Measurements from ENCODE around the gene SRSF4. TPM values are rescaled to one million over a fixed set of nuclear protein-coding genes. Genes with fewer than 3 reads are reported as not detected.
A peak's percentile ranks its signal among the peaks of the same experiment; 100 is the strongest.
"Not testable (repeated sequence)": the region's sequence is repeated elsewhere in the genome, so short reads cannot be mapped to it uniquely, and the experiment has no call there.

SRSF4 gene
- total and polyA plus RNA-seq, 2 donors (not counting 3 experiments of a cell fraction or from before 2014, with no cell fraction given): 45.6 to 108 TPM

DNA sequence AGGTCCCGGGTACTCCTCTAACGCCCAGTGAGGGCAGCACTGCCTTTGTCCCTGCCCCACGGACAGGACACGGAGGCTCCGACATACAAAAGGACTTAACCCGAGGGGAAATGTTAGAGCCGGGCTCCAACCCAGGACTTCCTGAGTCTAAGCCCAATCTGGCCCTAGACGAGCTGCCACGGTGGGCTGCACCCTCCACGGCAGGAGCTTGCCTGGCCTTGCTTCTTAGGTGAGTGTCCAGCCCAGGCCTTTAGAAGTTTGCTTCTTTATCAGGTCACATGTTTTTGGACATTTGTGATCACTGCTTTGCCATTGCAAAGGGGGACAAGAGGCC is 47.0 kb downstream of the SRSF4 start:
- no peak for DNase-seq (ENCODE audit: low read depth, low spot score)
- no peaks in the 10 kb centered on the region for H3K79me2 ChIP-seq (ENCODE audit: control insufficient read depth, insufficient read depth, low read length)
- ChIA-PET POLR2A (interaction anchor here (1.0 kb wide), 1 partner anchor 47 kb away, joined by 3 read pairs; the partner anchor contains the start of gene SRSF4), CTCF (interaction anchor here (0.6 to 0.9 kb wide), 2 partner anchors 10 to 15 kb away, joined by 3 to 5 read pairs; no protein-coding TSS in a partner anchor)
- peak overlapping the region; percentile 29 for H2AFZ ChIP-seq (ENCODE audit: low read depth, low read length)
- FAIRE-seq: no peak
- no TSS peak for BruUV-seq (replicated peaks)
- no peak overlapping the region for H3K27ac ChIP-seq (ENCODE audit: insufficient read depth, low read depth, low read length)
- no peaks in the 10 kb centered on the region for H3K9me3 ChIP-seq (replicated peaks; ENCODE audit: control insufficient read depth, insufficient read depth, low read length)
- H3K9ac ChIP-seq (replicated peaks; ENCODE audit: extremely low read depth, insufficient read depth, low read length): no peak overlapping the region
- H3K4me1 ChIP-seq (ENCODE audit: control insufficient read depth, extremely low read depth, insufficient read depth, low read length): no peaks in the 10 kb centered on the region
- TF ChIP-seq MYC (IDR thresholded peaks at IDR 0.05; ENCODE audit: low read depth, low read length): no peak
- peaks cover 0 to 3% of the 10 kb centered on the region in 2 experiments for H3K27me3 ChIP-seq (ENCODE audit: control insufficient read depth in 2 of 2, insufficient read depth in 2 of 2, low read length in 2 of 2)
- intact Hi-C loops (cut with micrococcal nuclease) (no loop called here), dilution Hi-C loops (cut with MboI; ENCODE audit: extremely low pct_ligation_motif_present, low sequenced_read_pairs) (no loop called here)
- H3K4me2 ChIP-seq (ENCODE audit: insufficient read depth, low read length): no peak overlapping the region
- H3K4me3 ChIP-seq (replicated peaks in 1 of 3; ENCODE audit: insufficient read depth in 1 of 3, low read depth in 1 of 3, low read length in 3 of 3): no peak overlapping the region
- H3K9me1 ChIP-seq (replicated peaks; ENCODE audit: control insufficient read depth, extremely low read depth, insufficient read depth, low read length): no peaks in the 10 kb centered on the region
- no peaks in the 10 kb centered on the region for H3K36me3 ChIP-seq (ENCODE audit: control insufficient read depth in 2 of 2, extremely low read depth in 1 of 2, insufficient read depth in 2 of 2, low read length in 2 of 2)
- H4K20me1 ChIP-seq (replicated peaks; ENCODE audit: control insufficient read depth, extremely low read depth, insufficient read depth, low read length): no peaks in the 10 kb centered on the region

DNA sequence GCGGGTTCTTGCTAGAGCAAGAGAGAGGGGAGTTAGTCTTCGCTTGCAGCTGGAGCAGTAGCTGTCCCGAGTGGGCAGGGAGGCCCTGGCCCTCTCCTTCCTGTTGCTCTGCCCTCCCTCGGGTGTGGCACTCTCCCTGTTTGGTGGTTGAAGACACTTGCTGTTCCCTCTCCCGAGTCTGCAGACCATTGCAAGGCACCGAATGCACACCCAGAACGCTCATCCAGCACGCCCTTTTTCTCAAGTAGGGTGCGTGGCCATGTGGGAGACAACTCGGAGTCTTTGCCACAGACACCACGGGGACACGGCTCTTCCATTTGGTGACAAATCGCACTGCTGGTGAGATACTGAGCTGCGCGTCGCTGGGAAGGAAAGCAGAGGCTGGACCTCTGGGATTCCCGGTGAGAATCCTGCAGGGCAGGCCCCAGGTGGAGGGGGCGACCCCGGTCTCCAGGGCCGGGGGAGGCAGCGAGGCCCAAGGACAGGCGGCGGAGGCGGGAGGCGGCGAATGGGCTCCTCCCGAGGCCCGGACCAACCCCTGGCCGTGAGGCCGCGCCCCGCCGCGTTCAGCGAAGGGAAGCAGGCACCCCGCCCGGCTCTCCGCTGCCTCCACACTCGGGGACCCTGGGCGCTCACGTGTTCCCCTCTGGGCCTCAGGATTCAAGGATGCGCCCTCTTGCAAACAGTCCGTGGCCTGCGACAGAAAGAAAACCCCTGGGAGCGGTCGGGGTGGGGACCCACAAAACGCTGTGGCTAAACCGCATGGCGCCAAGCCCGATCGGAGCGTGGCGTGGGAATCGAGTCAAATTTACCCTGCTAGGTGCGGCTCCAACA is 47.6 kb downstream of the SRSF4 start:
- peak overlapping the region; percentile 29 for H2AFZ ChIP-seq (ENCODE audit: low read depth, low read length)
- FAIRE-seq (no peak), DNase-seq (ENCODE audit: low read depth, low spot score) (no peak)
- H3K4me3 ChIP-seq (replicated peaks in 1 of 3; ENCODE audit: insufficient read depth in 1 of 3, low read depth in 1 of 3, low read length in 3 of 3): no peak overlapping the region
- H3K4me2 ChIP-seq (ENCODE audit: insufficient read depth, low read length): peak overlapping the region; percentile 19
- no peak overlapping the region for H3K27ac ChIP-seq (ENCODE audit: insufficient read depth, low read depth, low read length)
- no peaks in the 10 kb centered on the region for H3K9me3 ChIP-seq (replicated peaks; ENCODE audit: control insufficient read depth, insufficient read depth, low read length)
- no peaks in the 10 kb centered on the region for H3K36me3 ChIP-seq (ENCODE audit: control insufficient read depth in 2 of 2, extremely low read depth in 1 of 2, insufficient read depth in 2 of 2, low read length in 2 of 2)
- no peak for TF ChIP-seq POLR2AphosphoS5 (IDR thresholded peaks at IDR 0.05; ENCODE audit: insufficient read depth, low read depth, low read length)
- TF ChIP-seq FOS (IDR thresholded peaks at IDR 0.05; ENCODE audit: borderline replicate concordance, insufficient read depth, low read length): no peak
- TF ChIP-seq, protein P1, sequence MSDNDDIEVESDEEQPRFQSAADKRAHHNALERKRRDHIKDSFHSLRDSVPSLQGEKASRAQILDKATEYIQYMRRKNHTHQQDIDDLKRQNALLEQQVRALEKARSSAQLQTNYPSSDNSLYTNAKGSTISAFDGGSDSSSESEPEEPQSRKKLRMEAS (IDR thresholded peaks at IDR 0.05; ENCODE audit: insufficient read depth, insufficient read length): no peak
- no peak for TF ChIP-seq MYC (IDR thresholded peaks at IDR 0.05; ENCODE audit: low read depth, low read length)
- TF ChIP-seq, protein P2, sequence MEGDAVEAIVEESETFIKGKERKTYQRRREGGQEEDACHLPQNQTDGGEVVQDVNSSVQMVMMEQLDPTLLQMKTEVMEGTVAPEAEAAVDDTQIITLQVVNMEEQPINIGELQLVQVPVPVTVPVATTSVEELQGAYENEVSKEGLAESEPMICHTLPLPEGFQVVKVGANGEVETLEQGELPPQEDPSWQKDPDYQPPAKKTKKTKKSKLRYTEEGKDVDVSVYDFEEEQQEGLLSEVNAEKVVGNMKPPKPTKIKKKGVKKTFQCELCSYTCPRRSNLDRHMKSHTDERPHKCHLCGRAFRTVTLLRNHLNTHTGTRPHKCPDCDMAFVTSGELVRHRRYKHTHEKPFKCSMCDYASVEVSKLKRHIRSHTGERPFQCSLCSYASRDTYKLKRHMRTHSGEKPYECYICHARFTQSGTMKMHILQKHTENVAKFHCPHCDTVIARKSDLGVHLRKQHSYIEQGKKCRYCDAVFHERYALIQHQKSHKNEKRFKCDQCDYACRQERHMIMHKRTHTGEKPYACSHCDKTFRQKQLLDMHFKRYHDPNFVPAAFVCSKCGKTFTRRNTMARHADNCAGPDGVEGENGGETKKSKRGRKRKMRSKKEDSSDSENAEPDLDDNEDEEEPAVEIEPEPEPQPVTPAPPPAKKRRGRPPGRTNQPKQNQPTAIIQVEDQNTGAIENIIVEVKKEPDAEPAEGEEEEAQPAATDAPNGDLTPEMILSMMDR (IDR thresholded peaks at IDR 0.05; ENCODE audit: extremely low read depth in 1 of 2, insufficient read depth in 1 of 2, low read depth in 1 of 2, low read length in 2 of 2): no peak
- TF ChIP-seq JUN (IDR thresholded peaks at IDR 0.05; ENCODE audit: borderline replicate concordance, insufficient read depth, insufficient read length, low read depth): no peak
- no peaks in the 10 kb centered on the region for H3K4me1 ChIP-seq (ENCODE audit: control insufficient read depth, extremely low read depth, insufficient read depth, low read length)
- CTCF ChIA-PET: interaction anchor here (0.6 to 1.4 kb wide), 5 partner anchors 9 to 101 kb away, joined by 3 to 9 read pairs (median 3); no protein-coding TSS in a partner anchor
- peaks cover 0 to 3% of the 10 kb centered on the region in 2 experiments for H3K27me3 ChIP-seq (ENCODE audit: control insufficient read depth in 2 of 2, insufficient read depth in 2 of 2, low read length in 2 of 2)
- H3K9me1 ChIP-seq (replicated peaks; ENCODE audit: control insufficient read depth, extremely low read depth, insufficient read depth, low read length): no peaks in the 10 kb centered on the region
- dilution Hi-C loops (cut with MboI; ENCODE audit: extremely low pct_ligation_motif_present, low sequenced_read_pairs): no loop called here
- no TSS peak for BruUV-seq (replicated peaks)
- H4K20me1 ChIP-seq (replicated peaks; ENCODE audit: control insufficient read depth, extremely low read depth, insufficient read depth, low read length): no peaks in the 10 kb centered on the region
- intact Hi-C loops (cut with micrococcal nuclease): no loop called here
- POLR2A ChIA-PET: interaction anchor here (0.7 to 1.0 kb wide), 2 partner anchors 10 to 48 kb away, joined by 3 read pairs; partner anchors contain the start of gene SRSF4
- no peak overlapping the region for H3K9ac ChIP-seq (replicated peaks; ENCODE audit: extremely low read depth, insufficient read depth, low read length)
- H3K79me2 ChIP-seq (ENCODE audit: control insufficient read depth, insufficient read depth, low read length): no peaks in the 10 kb centered on the region

DNA sequence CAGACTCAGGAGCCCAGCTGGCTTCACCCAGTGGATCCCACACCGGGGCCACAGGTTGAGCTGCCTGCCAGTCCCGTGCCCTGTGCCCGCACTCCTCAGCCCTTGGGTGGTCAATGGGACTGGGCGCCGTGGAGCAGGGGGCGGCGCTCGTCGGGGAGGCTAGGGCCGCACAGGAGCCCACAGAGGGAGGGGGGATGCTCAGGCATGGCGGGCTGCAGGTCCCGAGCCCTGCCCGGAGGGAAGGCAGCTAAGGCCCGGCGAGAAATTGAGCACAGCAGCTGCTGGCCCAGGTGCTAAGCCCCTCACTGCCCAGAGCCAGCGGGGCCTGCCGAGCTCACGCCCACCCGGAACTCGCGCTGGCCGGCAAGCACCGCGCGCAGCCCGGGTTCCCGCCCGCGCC is 50.6 kb downstream of the SRSF4 start:
- H2AFZ ChIP-seq (ENCODE audit: low read depth, low read length): not testable (repeated sequence)

More for the DNA sequence above, 50.6 kb downstream of the SRSF4 start:
- H4K20me1 ChIP-seq (replicated peaks; ENCODE audit: control insufficient read depth, extremely low read depth, insufficient read depth, low read length); H3K4me1 ChIP-seq (ENCODE audit: control insufficient read depth, extremely low read depth, insufficient read depth, low read length); intact Hi-C loops (cut with micrococcal nuclease); dilution Hi-C loops (cut with MboI; ENCODE audit: extremely low pct_ligation_motif_present, low sequenced_read_pairs); H3K27me3 ChIP-seq (ENCODE audit: control insufficient read depth in 2 of 2, insufficient read depth in 2 of 2, low read length in 2 of 2); BruUV-seq (replicated peaks); H3K79me2 ChIP-seq (ENCODE audit: control insufficient read depth, insufficient read depth, low read length); H3K4me3 ChIP-seq (replicated peaks in 1 of 3; ENCODE audit: insufficient read depth in 1 of 3, low read depth in 1 of 3, low read length in 3 of 3); POLR2A ChIA-PET; H3K4me2 ChIP-seq (ENCODE audit: insufficient read depth, low read length); H3K9me3 ChIP-seq (replicated peaks; ENCODE audit: control insufficient read depth, insufficient read depth, low read length); H3K27ac ChIP-seq (ENCODE audit: insufficient read depth, low read depth, low read length); H3K9me1 ChIP-seq (replicated peaks; ENCODE audit: control insufficient read depth, extremely low read depth, insufficient read depth, low read length); H3K9ac ChIP-seq (replicated peaks; ENCODE audit: extremely low read depth, insufficient read depth, low read length); FAIRE-seq; DNase-seq (ENCODE audit: low read depth, low spot score); H3K36me3 ChIP-seq (ENCODE audit: control insufficient read depth in 2 of 2, extremely low read depth in 1 of 2, insufficient read depth in 2 of 2, low read length in 2 of 2): not testable (repeated sequence)
- CTCF ChIA-PET: interaction anchor here (0.8 to 1.0 kb wide), 3 partner anchors 9 to 29 kb away, joined by 4 read pairs; no protein-coding TSS in a partner anchor
